ENCODE results near the gene AKT1. TPM values are rescaled to one million over a fixed set of nuclear protein-coding genes. Genes with fewer than 3 reads are reported as not detected.

AKT1 gene
- total RNA-seq, 1 donor from 2014 or later = 155 TPM

- H3K36me3 ChIP-seq (ENCODE audit: insufficient read depth, low read length) = no peaks in the 10 kb centered on the region
- DNase-seq (ENCODE audit: low read depth) (no peak), FAIRE-seq (no peak)
- Mint-ChIP-seq H3K4me3 (ENCODE audit: unreplicated experiment) (no peak overlapping the region), H3K4me1 (ENCODE audit: low read depth, unreplicated experiment) (peaks cover 3% of the 10 kb centered on the region), H3K9me3 (ENCODE audit: unreplicated experiment) (no peaks in the 10 kb centered on the region), H3K27me3 (ENCODE audit: low read depth, unreplicated experiment) (peaks cover 20% of the 10 kb centered on the region), H3K36me3 (ENCODE audit: low read depth, unreplicated experiment) (no peaks in the 10 kb centered on the region), H3K27ac (ENCODE audit: unreplicated experiment) (peak overlapping the region; percentile 50)
- no peaks in the 10 kb centered on the region for H3K79me2 ChIP-seq (ENCODE audit: insufficient read depth, low read length)
- H3K4me3 ChIP-seq (ENCODE audit: insufficient read depth, low read depth, low read length) = no peak overlapping the region
- no peaks in the 10 kb centered on the region for H3K9me3 ChIP-seq (ENCODE audit: insufficient read depth, low read depth, low read length)
- no peak overlapping the region for H3K4me2 ChIP-seq (ENCODE audit: low read length)
- no peak overlapping the region for H2AFZ ChIP-seq (ENCODE audit: low read depth, low read length)
- H3K27me3 ChIP-seq (ENCODE audit: insufficient read depth, low read length) = no peaks in the 10 kb centered on the region
- no peak overlapping the region for H3K27ac ChIP-seq (ENCODE audit: low read depth, low read length)
- TF ChIP-seq EZH2 (IDR thresholded peaks at IDR 0.05; ENCODE audit: insufficient read depth, low read length) = no peak
- no peak for TF ChIP-seq CTCF (IDR thresholded peaks at IDR 0.05; ENCODE audit: insufficient read depth, low read depth, low read length)
- H3K4me1 ChIP-seq (ENCODE audit: insufficient read depth, low read length) = peaks cover 10% of the 10 kb centered on the region
- H3K9ac ChIP-seq (ENCODE audit: low read length) = no peak overlapping the region
- peaks cover 2% of the 10 kb centered on the region for H4K20me1 ChIP-seq (ENCODE audit: insufficient read depth, low read length)
These were observed 66.9 kb downstream of the AKT1 start for GRCh38 chr14:104728631-104729030.

- no peak for FAIRE-seq
- no peaks in the 10 kb centered on the region for H3K36me3 Mint-ChIP-seq (ENCODE audit: low read depth, unreplicated experiment)
- H3K27ac Mint-ChIP-seq (ENCODE audit: unreplicated experiment) = peak overlapping the region; percentile 58
- no peak overlapping the region for H3K9ac ChIP-seq (ENCODE audit: low read length)
- no peak overlapping the region for H3K27ac ChIP-seq (ENCODE audit: low read depth, low read length)
- no peaks in the 10 kb centered on the region for H3K79me2 ChIP-seq (ENCODE audit: insufficient read depth, low read length)
- H3K4me2 ChIP-seq (ENCODE audit: low read length) = no peak overlapping the region
- no peak overlapping the region for H3K4me3 ChIP-seq (ENCODE audit: insufficient read depth, low read depth, low read length)
- H2AFZ ChIP-seq (ENCODE audit: low read depth, low read length) = no peak overlapping the region
- no peaks in the 10 kb centered on the region for H3K9me3 Mint-ChIP-seq (ENCODE audit: unreplicated experiment)
- H3K27me3 ChIP-seq (ENCODE audit: insufficient read depth, low read length) = no peaks in the 10 kb centered on the region
- peaks cover 7% of the 10 kb centered on the region for H3K4me1 Mint-ChIP-seq (ENCODE audit: low read depth, unreplicated experiment)
- H3K27me3 Mint-ChIP-seq (ENCODE audit: low read depth, unreplicated experiment) = peaks cover 19% of the 10 kb centered on the region
- DNase-seq (ENCODE audit: low read depth) = no peak
- H4K20me1 ChIP-seq (ENCODE audit: insufficient read depth, low read length) = peaks cover 20% of the 10 kb centered on the region
- H3K36me3 ChIP-seq (ENCODE audit: insufficient read depth, low read length) = no peaks in the 10 kb centered on the region
- no peaks in the 10 kb centered on the region for H3K9me3 ChIP-seq (ENCODE audit: insufficient read depth, low read depth, low read length)
- peaks cover 17% of the 10 kb centered on the region for H3K4me1 ChIP-seq (ENCODE audit: insufficient read depth, low read length)
- TF ChIP-seq EZH2 (IDR thresholded peaks at IDR 0.05; ENCODE audit: insufficient read depth, low read length) (no peak), CTCF (IDR thresholded peaks at IDR 0.05; ENCODE audit: insufficient read depth, low read depth, low read length) (no peak)
- H3K4me3 Mint-ChIP-seq (ENCODE audit: unreplicated experiment) = no peak overlapping the region
These were observed 68.7 kb downstream of the AKT1 start for GRCh38 chr14:104726600-104727451.
